HepG2 (cell line): ENCODE measurements around the gene MDP1. TPM values are rescaled to one million over a fixed set of nuclear protein-coding genes. Genes with fewer than 3 reads are reported as not detected.

Experiments
- ARNT ChIP-seq: fragments of 450-650 bp; IDR thresholded peaks from 2 replicates; pipeline ENCODE4 v1.6.1; 2017
- ATF7-NPFF ChIP-seq: sonication (generic); formaldehyde crosslinking; IDR thresholded peaks from 2 replicates; pipeline ENCODE4 v1.8.1; 2023; ENCODE audit warnings: mild to moderate bottlenecking, low read depth, missing genetic modification reagents, moderate library complexity
- RXRB ChIP-seq: IDR thresholded peaks from 2 replicates; pipeline ENCODE4 v1.6.1; 2016; ENCODE audit warnings: borderline replicate concordance, missing genetic modification reagents, missing compliant biosample characterization
- SALL1 ChIP-seq: sonication (generic); formaldehyde crosslinking; IDR thresholded peaks from 2 replicates; pipeline ENCODE4 v1.8.0; 2022; ENCODE audit warnings: mild to moderate bottlenecking, missing genetic modification reagents
- SRF ChIP-seq: IDR thresholded peaks from 2 replicates; pipeline ENCODE4 v1.6.1; 2011; ENCODE audit warnings: mild to moderate bottlenecking, low read depth, low read length, moderate library complexity
- SSRP1 ChIP-seq: IDR thresholded peaks from 2 replicates; pipeline ENCODE4 v1.6.1; 2016; ENCODE audit warnings: control low read depth
- TAF1 ChIP-seq: sonication (generic); formaldehyde crosslinking; IDR thresholded peaks from 2 replicates; pipeline ENCODE4 v1.4.0; 2020; ENCODE audit warnings: missing genetic modification reagents
- TBX2 ChIP-seq: sonication (generic); formaldehyde crosslinking; IDR thresholded peaks from 2 replicates; pipeline ENCODE4 v1.5.0; 2020; ENCODE audit warnings: missing genetic modification reagents, mild to moderate bottlenecking, borderline replicate concordance
- ZNF766 ChIP-seq: sonication (generic); formaldehyde crosslinking; IDR thresholded peaks from 2 replicates; pipeline ENCODE4 v1.5.0; 2020; ENCODE audit warnings: missing genetic modification reagents, borderline replicate concordance
- polyA plus RNA-seq, 8 experiments: library from polyadenylated mRNA; depleted of rRNA in 3 of 8; stranded (reverse) in 7 of 8; unstranded in 1 of 8; fragments of >200 nt; fragmentation: Illumina TruSeq in 4 of 8; extraction: Trizol in 4 of 8; gene quantifications; 2 replicates each; pipeline versions ENCODE4 v1.2.1 to v1.2.3, GENCODE V29; 2011 to 2016; ENCODE audit warnings: low read depth in 4 of 8, missing spikeins in 1 of 8, mixed read lengths in 1 of 8; ENCODE audit not compliant: insufficient read depth in 1 of 8
- total RNA-seq, 5 experiments: library from RNA; depleted of rRNA; stranded (reverse); fragments of >200 nt; fragmentation: Illumina TruSeq; extraction: Trizol; gene quantifications; 2 replicates each; pipeline ENCODE4 v1.2.3, GENCODE V29; 2016; ENCODE audit warnings: low read depth in 1 of 5
- TF ChIP-seq, protein P1 (sequence below): sonication (generic); formaldehyde crosslinking; conservative IDR thresholded peaks from 2 replicates; pipeline ENCODE4 v1.4.0; 2020; ENCODE audit warnings: mild to moderate bottlenecking, missing genetic modification reagents, moderate library complexity

The MDP1 gene
- total and polyA plus RNA-seq, 2 of the 13 experiments (the other 11 are each of a cell fraction or from before 2014, with no cell fraction given) = 44.1 to 48.7 TPM

GRCh38 chr14:24198814-24199524, 16.9 kb downstream of the MDP1 start (continued):
- TF ChIP-seq SSRP1 (CRISPR knock-in tag) = no peak
- TF ChIP-seq ZNF766 = peak; percentile 42; the same call in 1 of the 2 replicates
- TF ChIP-seq SALL1 (CRISPR knock-in tag) = peak; percentile 39; the same call in 1 of the 2 replicates
- TF ChIP-seq, protein P1, sequence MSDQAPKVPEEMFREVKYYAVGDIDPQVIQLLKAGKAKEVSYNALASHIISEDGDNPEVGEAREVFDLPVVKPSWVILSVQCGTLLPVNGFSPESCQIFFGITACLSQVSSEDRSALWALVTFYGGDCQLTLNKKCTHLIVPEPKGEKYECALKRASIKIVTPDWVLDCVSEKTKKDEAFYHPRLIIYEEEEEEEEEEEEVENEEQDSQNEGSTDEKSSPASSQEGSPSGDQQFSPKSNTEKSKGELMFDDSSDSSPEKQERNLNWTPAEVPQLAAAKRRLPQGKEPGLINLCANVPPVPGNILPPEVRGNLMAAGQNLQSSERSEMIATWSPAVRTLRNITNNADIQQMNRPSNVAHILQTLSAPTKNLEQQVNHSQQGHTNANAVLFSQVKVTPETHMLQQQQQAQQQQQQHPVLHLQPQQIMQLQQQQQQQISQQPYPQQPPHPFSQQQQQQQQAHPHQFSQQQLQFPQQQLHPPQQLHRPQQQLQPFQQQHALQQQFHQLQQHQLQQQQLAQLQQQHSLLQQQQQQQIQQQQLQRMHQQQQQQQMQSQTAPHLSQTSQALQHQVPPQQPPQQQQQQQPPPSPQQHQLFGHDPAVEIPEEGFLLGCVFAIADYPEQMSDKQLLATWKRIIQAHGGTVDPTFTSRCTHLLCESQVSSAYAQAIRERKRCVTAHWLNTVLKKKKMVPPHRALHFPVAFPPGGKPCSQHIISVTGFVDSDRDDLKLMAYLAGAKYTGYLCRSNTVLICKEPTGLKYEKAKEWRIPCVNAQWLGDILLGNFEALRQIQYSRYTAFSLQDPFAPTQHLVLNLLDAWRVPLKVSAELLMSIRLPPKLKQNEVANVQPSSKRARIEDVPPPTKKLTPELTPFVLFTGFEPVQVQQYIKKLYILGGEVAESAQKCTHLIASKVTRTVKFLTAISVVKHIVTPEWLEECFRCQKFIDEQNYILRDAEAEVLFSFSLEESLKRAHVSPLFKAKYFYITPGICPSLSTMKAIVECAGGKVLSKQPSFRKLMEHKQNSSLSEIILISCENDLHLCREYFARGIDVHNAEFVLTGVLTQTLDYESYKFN (CRISPR knock-in tag) = peak; percentile 36
- 0 out of 2 replicates have a peak, but pooled peaks have one; percentile 12 for TF ChIP-seq TAF1 (CRISPR knock-in tag)
- TF ChIP-seq ATF7-NPFF (CRISPR knock-in tag) = 0 out of 2 replicates have a peak, but pooled peaks have one; percentile 34
- TF ChIP-seq TBX2 (CRISPR knock-in tag) = 0 out of 2 replicates have a peak, but pooled peaks have one; percentile 21
- TF ChIP-seq RXRB (CRISPR knock-in tag) = peak; percentile 22; the same call in 1 of the 2 replicates
- no peak for TF ChIP-seq ARNT
- no peak for TF ChIP-seq SRF
